ENCODE measurements around the gene COQ10B. TPM values are rescaled to one million over a fixed set of nuclear protein-coding genes. Genes with fewer than 3 reads are reported as not detected.

Gene COQ10B
- total RNA-seq, 1 donor from 2014 or later, result 9.1 TPM

- Mint-ChIP-seq H3K36me3 (ENCODE audit: low read depth) (peaks cover 42% of the 10 kb centered on the region), H3K27ac (ENCODE audit: unreplicated experiment) (no peak overlapping the region), H3K27me3 (ENCODE audit: low read depth) (no peaks in the 10 kb centered on the region), H3K4me3 (no peak overlapping the region), H3K4me1 (no peaks in the 10 kb centered on the region), H3K9me3 (peaks cover 6% of the 10 kb centered on the region)
- DNase-seq (ENCODE audit: low read depth, low spot score), result no peak
- TF ChIP-seq, protein P1, sequence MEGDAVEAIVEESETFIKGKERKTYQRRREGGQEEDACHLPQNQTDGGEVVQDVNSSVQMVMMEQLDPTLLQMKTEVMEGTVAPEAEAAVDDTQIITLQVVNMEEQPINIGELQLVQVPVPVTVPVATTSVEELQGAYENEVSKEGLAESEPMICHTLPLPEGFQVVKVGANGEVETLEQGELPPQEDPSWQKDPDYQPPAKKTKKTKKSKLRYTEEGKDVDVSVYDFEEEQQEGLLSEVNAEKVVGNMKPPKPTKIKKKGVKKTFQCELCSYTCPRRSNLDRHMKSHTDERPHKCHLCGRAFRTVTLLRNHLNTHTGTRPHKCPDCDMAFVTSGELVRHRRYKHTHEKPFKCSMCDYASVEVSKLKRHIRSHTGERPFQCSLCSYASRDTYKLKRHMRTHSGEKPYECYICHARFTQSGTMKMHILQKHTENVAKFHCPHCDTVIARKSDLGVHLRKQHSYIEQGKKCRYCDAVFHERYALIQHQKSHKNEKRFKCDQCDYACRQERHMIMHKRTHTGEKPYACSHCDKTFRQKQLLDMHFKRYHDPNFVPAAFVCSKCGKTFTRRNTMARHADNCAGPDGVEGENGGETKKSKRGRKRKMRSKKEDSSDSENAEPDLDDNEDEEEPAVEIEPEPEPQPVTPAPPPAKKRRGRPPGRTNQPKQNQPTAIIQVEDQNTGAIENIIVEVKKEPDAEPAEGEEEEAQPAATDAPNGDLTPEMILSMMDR (conservative IDR thresholded peaks at IDR 0.05), result no peak
Observed at GRCh38 chr2:197487385-197487784, 34.0 kb downstream of the COQ10B start.

GRCh38 chr2:197495433-197496134 is 42.2 kb downstream of the COQ10B start:
- H3K4me1 Mint-ChIP-seq, result peaks cover 40% of the 10 kb centered on the region
- no peaks in the 10 kb centered on the region for H3K9me3 Mint-ChIP-seq
- no peak for DNase-seq (ENCODE audit: low read depth, low spot score)
- H3K27me3 Mint-ChIP-seq (ENCODE audit: low read depth), result no peaks in the 10 kb centered on the region
- H3K36me3 Mint-ChIP-seq (ENCODE audit: low read depth), result peaks cover 33% of the 10 kb centered on the region
- TF ChIP-seq, protein P1 (conservative IDR thresholded peaks at IDR 0.05), result no peak
- no peak overlapping the region for H3K27ac Mint-ChIP-seq (ENCODE audit: unreplicated experiment)
- peak overlapping the region; percentile 97 for H3K4me3 Mint-ChIP-seq

DNA sequence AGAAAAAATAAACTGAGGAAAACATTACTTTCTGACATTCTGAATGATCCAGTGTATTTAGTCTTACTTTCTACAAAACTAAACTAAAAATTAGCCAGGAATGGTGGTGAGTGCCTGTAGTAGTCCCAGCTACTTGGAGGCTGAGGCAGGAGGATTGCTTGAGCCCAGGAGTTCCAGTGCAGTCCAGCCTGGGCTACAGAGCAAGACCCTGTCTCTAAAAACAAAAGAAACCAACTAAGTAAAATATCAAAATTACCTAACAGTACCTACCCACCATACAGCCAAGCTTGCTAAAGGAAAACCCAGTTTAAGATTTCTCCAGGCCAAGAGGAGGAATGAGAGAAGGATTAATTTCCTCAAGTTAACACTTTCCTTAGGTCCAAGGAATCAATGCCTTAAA is 43.3 kb downstream of the COQ10B start:
- Mint-ChIP-seq H3K27me3 (ENCODE audit: low read depth) (no peaks in the 10 kb centered on the region), H3K4me3 (peak overlapping the region; percentile 97), H3K27ac (ENCODE audit: unreplicated experiment) (no peak overlapping the region), H3K9me3 (no peaks in the 10 kb centered on the region), H3K4me1 (peaks cover 47% of the 10 kb centered on the region), H3K36me3 (ENCODE audit: low read depth) (peaks cover 38% of the 10 kb centered on the region)
- TF ChIP-seq, protein P1 (conservative IDR thresholded peaks at IDR 0.05), result no peak
- no peak for DNase-seq (ENCODE audit: low read depth, low spot score)

DNA sequence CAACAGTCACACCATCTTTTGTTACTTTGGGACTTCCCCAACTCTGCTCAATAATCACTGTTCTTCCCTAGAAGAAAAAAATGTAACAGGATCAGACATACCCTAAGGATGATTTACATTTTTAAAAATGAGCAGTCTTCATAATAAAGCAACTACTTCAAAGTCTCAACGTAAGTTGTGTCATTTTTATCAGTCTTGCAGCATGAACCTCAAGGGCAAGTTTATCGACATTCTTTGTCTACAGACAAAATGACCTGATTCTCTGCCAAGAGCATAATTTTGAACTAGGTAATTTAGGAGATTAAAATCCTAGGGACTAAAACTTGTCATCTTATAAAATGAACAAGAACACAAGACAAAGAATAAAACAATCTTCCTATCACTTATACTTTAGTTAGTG is 44.0 kb downstream of the COQ10B start:
- H3K36me3 Mint-ChIP-seq (ENCODE audit: low read depth), result peaks cover 41% of the 10 kb centered on the region
- DNase-seq (ENCODE audit: low read depth, low spot score), result no peak
- H3K27me3 Mint-ChIP-seq (ENCODE audit: low read depth), result no peaks in the 10 kb centered on the region
- peaks cover 52% of the 10 kb centered on the region for H3K4me1 Mint-ChIP-seq
- H3K27ac Mint-ChIP-seq (ENCODE audit: unreplicated experiment), result no peak overlapping the region
- peak overlapping the region; percentile 97 for H3K4me3 Mint-ChIP-seq
- H3K9me3 Mint-ChIP-seq, result no peaks in the 10 kb centered on the region
- TF ChIP-seq, protein P1 (conservative IDR thresholded peaks at IDR 0.05), result no peak

- Mint-ChIP-seq H3K27me3 (ENCODE audit: low read depth) (no peaks in the 10 kb centered on the region), H3K36me3 (ENCODE audit: low read depth) (peaks cover 37% of the 10 kb centered on the region)
- TF ChIP-seq, protein P1 (conservative IDR thresholded peaks at IDR 0.05), result no peak
Observed at GRCh38 chr2:197498235-197498936, 45.0 kb downstream of the COQ10B start.

More at GRCh38 chr2:197498235-197498936, 45.0 kb downstream of the COQ10B start:
- Mint-ChIP-seq H3K9me3 (no peaks in the 10 kb centered on the region), H3K4me1 (peaks cover 56% of the 10 kb centered on the region), H3K27ac (ENCODE audit: unreplicated experiment) (peak overlapping the region; percentile 95), H3K4me3 (peak overlapping the region; percentile 97)
- DNase-seq (ENCODE audit: low read depth, low spot score), result no peak
